ENCODE results near the gene HOXB1. TPM values are rescaled to one million over a fixed set of nuclear protein-coding genes. Genes with fewer than 3 reads are reported as not detected.
"Not testable (repeated sequence)": the region's sequence is repeated elsewhere in the genome, so short reads cannot be mapped to it uniquely, and the experiment has no call there.

HOXB1 gene
- total RNA-seq, 1 donor from 2014 or later: not detected

DNA sequence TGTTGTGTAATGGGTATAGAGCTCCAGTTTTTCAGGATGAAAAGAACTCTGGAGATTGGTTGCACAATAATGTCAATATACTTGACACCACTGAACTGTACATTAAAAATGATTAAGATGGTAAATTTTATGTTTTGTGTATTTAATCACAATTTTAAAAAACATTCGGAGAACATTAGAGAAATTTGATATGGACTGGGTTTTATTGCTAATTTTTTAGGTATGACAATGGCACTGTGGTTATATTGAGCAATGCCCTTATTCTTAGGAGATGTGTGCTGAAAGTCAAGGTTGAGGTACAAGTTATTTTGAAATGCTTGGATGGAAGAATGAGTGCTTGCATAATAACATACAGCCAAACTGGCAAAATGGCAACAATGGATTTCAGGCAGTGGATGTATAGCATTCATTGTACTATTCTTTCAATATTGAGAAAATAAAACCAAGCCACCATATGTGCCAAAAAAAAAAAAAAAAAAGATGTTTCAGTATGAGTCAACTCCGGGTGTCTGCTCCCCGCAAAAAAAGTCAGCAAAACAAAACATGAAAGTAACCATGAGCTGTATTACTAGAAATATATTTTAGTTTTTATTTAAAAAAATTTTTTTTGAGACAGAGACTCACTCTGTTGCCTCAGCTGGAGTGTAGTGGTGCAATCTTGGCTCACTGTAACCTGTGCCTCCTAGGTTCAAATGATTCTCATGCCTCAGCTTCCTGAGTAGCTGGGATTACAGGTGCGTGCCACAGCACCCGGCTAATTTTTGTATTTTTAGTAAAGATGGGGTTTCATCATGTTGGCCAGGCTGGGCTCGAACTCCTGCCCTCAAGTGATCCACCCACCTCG, 19.8 kb downstream of the HOXB1 start:
- Mint-ChIP-seq H3K4me1 (ENCODE audit: unreplicated experiment) (no peaks in the 10 kb centered on the region), H3K4me3 (ENCODE audit: unreplicated experiment) (no peak overlapping the region), H3K27me3 (ENCODE audit: unreplicated experiment) (peaks cover 27% of the 10 kb centered on the region), H3K36me3 (ENCODE audit: unreplicated experiment) (no peaks in the 10 kb centered on the region), H3K9me3 (ENCODE audit: unreplicated experiment) (peaks cover 4% of the 10 kb centered on the region), H3K27ac (ENCODE audit: unreplicated experiment) (no peak overlapping the region)
- TF ChIP-seq, protein P1, sequence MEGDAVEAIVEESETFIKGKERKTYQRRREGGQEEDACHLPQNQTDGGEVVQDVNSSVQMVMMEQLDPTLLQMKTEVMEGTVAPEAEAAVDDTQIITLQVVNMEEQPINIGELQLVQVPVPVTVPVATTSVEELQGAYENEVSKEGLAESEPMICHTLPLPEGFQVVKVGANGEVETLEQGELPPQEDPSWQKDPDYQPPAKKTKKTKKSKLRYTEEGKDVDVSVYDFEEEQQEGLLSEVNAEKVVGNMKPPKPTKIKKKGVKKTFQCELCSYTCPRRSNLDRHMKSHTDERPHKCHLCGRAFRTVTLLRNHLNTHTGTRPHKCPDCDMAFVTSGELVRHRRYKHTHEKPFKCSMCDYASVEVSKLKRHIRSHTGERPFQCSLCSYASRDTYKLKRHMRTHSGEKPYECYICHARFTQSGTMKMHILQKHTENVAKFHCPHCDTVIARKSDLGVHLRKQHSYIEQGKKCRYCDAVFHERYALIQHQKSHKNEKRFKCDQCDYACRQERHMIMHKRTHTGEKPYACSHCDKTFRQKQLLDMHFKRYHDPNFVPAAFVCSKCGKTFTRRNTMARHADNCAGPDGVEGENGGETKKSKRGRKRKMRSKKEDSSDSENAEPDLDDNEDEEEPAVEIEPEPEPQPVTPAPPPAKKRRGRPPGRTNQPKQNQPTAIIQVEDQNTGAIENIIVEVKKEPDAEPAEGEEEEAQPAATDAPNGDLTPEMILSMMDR (IDR thresholded peaks at IDR 0.05): no peak
- DNase-seq (ENCODE audit: extremely low spot score, unreplicated experiment): no peak

DNA sequence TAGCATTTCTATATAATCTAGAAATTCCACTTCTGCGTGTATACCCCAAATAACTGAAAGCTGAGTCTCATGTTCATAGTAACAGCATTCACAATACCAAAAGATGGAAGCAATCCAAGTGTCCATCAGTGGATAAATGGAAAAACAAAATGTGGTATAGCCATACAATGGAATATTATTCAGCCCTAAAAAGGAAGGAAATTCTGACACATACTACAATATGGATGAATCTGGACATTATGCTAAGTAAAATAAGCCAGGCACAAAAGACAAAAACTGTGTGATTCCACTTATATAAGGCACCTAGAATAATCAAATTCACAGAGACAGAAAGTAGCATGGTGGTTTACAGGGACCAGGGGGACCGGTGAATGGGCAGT, 20.4 kb downstream of the HOXB1 start:
- H3K27me3 Mint-ChIP-seq (ENCODE audit: unreplicated experiment): peaks cover 26% of the 10 kb centered on the region
- no peak overlapping the region for H3K27ac Mint-ChIP-seq (ENCODE audit: unreplicated experiment)
- H3K36me3 Mint-ChIP-seq (ENCODE audit: unreplicated experiment): no peaks in the 10 kb centered on the region
- no peak overlapping the region for H3K4me3 Mint-ChIP-seq (ENCODE audit: unreplicated experiment)
- no peaks in the 10 kb centered on the region for H3K4me1 Mint-ChIP-seq (ENCODE audit: unreplicated experiment)
- TF ChIP-seq, protein P1 (IDR thresholded peaks at IDR 0.05): no peak
- DNase-seq (ENCODE audit: extremely low spot score, unreplicated experiment): no peak
- peaks cover 4% of the 10 kb centered on the region for H3K9me3 Mint-ChIP-seq (ENCODE audit: unreplicated experiment)

DNA sequence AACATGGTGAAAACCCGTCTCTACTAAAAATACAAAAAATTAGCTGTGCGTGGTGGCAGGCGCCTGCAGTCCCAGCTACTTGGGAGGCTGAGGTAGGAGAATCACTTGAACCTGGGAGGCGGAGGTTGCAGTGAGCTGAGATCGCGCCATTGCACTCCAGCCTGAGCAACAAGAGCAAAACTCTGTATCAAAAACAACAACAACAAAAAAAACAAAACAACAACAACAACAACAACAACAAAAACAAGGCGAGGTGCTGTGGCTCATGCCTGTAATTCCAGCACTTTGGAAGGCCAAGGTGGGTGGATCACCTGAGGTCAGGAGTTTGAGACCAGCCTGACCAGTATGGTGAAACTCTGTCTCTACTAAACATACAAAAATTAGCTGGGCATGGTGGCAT, 21.1 kb downstream of the HOXB1 start:
- peaks cover 24% of the 10 kb centered on the region for H3K27me3 Mint-ChIP-seq (ENCODE audit: unreplicated experiment)
- not testable (repeated sequence) for H3K27ac Mint-ChIP-seq (ENCODE audit: unreplicated experiment)

DNA sequence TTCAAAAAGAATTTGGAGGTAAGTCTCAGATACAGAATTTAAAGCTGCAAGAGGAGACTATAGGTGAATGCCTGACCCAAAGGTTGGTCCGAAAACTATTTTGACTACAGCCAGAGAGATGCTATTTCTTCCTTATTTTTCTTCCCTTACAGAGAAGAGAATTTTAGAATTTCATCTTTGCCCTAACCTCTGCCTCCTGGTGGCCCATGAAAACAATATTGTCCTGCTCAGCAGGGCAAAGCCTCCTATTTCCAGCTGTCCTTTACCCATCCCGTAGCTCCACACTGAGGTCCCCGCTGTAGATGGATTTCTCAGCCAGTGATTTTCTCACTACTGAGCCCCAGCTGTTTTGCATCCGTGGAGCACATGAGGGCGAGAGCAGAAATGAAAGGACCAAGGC, 24.6 kb downstream of the HOXB1 start:
- Mint-ChIP-seq H3K4me1 (ENCODE audit: unreplicated experiment) (no peaks in the 10 kb centered on the region), H3K36me3 (ENCODE audit: unreplicated experiment) (no peaks in the 10 kb centered on the region), H3K27ac (ENCODE audit: unreplicated experiment) (no peak overlapping the region), H3K27me3 (ENCODE audit: unreplicated experiment) (peaks cover 37% of the 10 kb centered on the region), H3K9me3 (ENCODE audit: unreplicated experiment) (peaks cover 4% of the 10 kb centered on the region), H3K4me3 (ENCODE audit: unreplicated experiment) (no peak overlapping the region)
- TF ChIP-seq, protein P1 (IDR thresholded peaks at IDR 0.05): no peak
- DNase-seq (ENCODE audit: extremely low spot score, unreplicated experiment): no peak

More for the DNA sequence above, 21.1 kb downstream of the HOXB1 start:
- not testable (repeated sequence) for H3K9me3 Mint-ChIP-seq (ENCODE audit: unreplicated experiment); DNase-seq (ENCODE audit: extremely low spot score, unreplicated experiment); H3K4me3 Mint-ChIP-seq (ENCODE audit: unreplicated experiment); H3K36me3 Mint-ChIP-seq (ENCODE audit: unreplicated experiment); H3K4me1 Mint-ChIP-seq (ENCODE audit: unreplicated experiment)

DNA sequence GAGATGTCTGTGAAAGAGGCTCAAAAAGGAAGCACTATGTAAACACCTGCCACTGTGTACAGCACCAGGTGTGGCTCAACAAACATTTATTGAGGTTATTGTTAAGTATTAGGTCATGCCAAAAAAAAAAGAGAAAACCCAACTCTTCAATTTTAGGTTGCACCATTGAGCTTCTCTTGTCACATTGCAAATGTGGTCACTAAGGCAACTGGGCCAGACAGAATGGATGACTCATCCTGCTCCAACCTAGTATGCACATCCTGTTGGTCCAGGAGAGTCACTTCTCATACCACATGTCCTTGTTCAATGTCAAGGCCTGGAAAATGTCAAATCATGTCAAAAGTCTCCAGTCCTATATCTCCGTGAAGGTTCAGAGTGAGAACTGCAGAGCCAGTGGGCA, 25.0 kb downstream of the HOXB1 start:
- Mint-ChIP-seq H3K27me3 (ENCODE audit: unreplicated experiment) (peaks cover 37% of the 10 kb centered on the region), H3K27ac (ENCODE audit: unreplicated experiment) (no peak overlapping the region)
- no peak for DNase-seq (ENCODE audit: extremely low spot score, unreplicated experiment)

More for the DNA sequence above, 25.0 kb downstream of the HOXB1 start:
- Mint-ChIP-seq H3K4me3 (ENCODE audit: unreplicated experiment) (no peak overlapping the region), H3K36me3 (ENCODE audit: unreplicated experiment) (no peaks in the 10 kb centered on the region), H3K9me3 (ENCODE audit: unreplicated experiment) (peaks cover 4% of the 10 kb centered on the region), H3K4me1 (ENCODE audit: unreplicated experiment) (no peaks in the 10 kb centered on the region)
- TF ChIP-seq, protein P1 (IDR thresholded peaks at IDR 0.05): no peak

All from osteocyte (in vitro differentiated cells).